Activated CD4-positive, alpha-beta T cell treated with anti-CD3 and anti-CD28 coated beads for 36 hours (primary cell): ENCODE data around the gene SDHAF2. TPM values are rescaled to one million over a fixed set of nuclear protein-coding genes. Genes with fewer than 3 reads are reported as not detected.
A peak's percentile ranks its signal among the peaks of the same experiment; 100 is the strongest.
"Not testable (repeated sequence)": the region's sequence is repeated elsewhere in the genome, so short reads cannot be mapped to it uniquely, and the experiment has no call there.

Experiments used
- ATAC-seq: fragments of 200-7000 bp; cut with Tn5 transposase; one replicate; pipeline ENCODE4 v1.10.0; 2021; ENCODE audit warnings: mild to moderate bottlenecking, moderate library complexity
- CTCF ChIA-PET: fragments of 350-600 bp; sonication (Branson Sonifier 250); formaldehyde crosslinking; loops from one replicate; lab custom pipeline; 2021; ENCODE audit warnings: antibody characterized with exemption; lab: Charles Lee
- POLR2A ChIA-PET: fragments of 350-600 bp; sonication (Branson Sonifier 250); formaldehyde crosslinking; loops from one replicate; lab custom pipeline; 2021; ENCODE audit warnings: antibody characterized with exemption, inconsistent platforms; lab: Charles Lee
- DNase-seq: peaks from one replicate; pipeline ENCODE4 v3.0.0-alpha.2; 2020
- H3K27ac Mint-ChIP-seq: one replicate; pipeline ENCODE4 v1.8.0; 2021; ENCODE audit warnings: mixed read lengths
- H3K27me3 Mint-ChIP-seq: one replicate; pipeline ENCODE4 v1.8.0; 2021; ENCODE audit warnings: mixed read lengths
- H3K36me3 Mint-ChIP-seq: one replicate; pipeline ENCODE4 v1.8.0; 2021; ENCODE audit warnings: low read depth, mixed read lengths
- H3K4me1 Mint-ChIP-seq: one replicate; pipeline ENCODE4 v1.8.0; 2021; ENCODE audit warnings: mixed read lengths
- H3K4me3 Mint-ChIP-seq: one replicate; pipeline ENCODE4 v1.8.0; 2021; ENCODE audit warnings: mild to moderate bottlenecking, moderate library complexity, mixed read lengths
- H3K9me3 Mint-ChIP-seq: one replicate; pipeline ENCODE4 v1.8.0; 2021; ENCODE audit warnings: low read depth, mixed read lengths
- intact Hi-C, 2 experiments: fragments of 100-400 bp; cut with DNase I in 1 of 2; cut with micrococcal nuclease in 1 of 2; formaldehyde crosslinking; loops; one replicate each; pipeline versions ENCODE4 v1.14.2 to v1.15.1; 2022 to 2024; cut with DNase I, micrococcal nuclease
- total RNA-seq, 2 experiments: library from RNA; stranded (reverse); gene quantifications; one replicate each; pipeline ENCODE4 v1.2.3, GENCODE V29; 2021

Gene SDHAF2
- total RNA-seq, 2 experiments from 2014 or later = 23.6 to 33.6 TPM

GRCh38 chr11:61474013-61474643 lies 44.2 kb downstream of the SDHAF2 start:
- ChIA-PET CTCF (interaction anchor here (0.7 to 13.3 kb wide), 4 partner anchors 27 to 43 kb away, joined by 3 to 108 read pairs (median 9); no protein-coding TSS in a partner anchor), POLR2A (no interaction called here)
- peaks cover 9% of the 10 kb centered on the region for H3K4me1 Mint-ChIP-seq
- H3K36me3 Mint-ChIP-seq = peaks cover 11% of the 10 kb centered on the region
- H3K27me3 Mint-ChIP-seq = no peaks in the 10 kb centered on the region
- peak overlapping the region; percentile 1 for H3K27ac Mint-ChIP-seq
- intact Hi-C loops = no loop called here
- ATAC-seq (no peak), DNase-seq (no peak)
- no peak overlapping the region for H3K4me3 Mint-ChIP-seq
- no peaks in the 10 kb centered on the region for H3K9me3 Mint-ChIP-seq

- POLR2A ChIA-PET = no interaction called here
- CTCF ChIA-PET = interaction anchor here (0.6 to 13.3 kb wide), 9 partner anchors 14 to 163 kb away, joined by 3 to 108 read pairs (median 4); no protein-coding TSS in a partner anchor
- Mint-ChIP-seq H3K27ac (no peak overlapping the region), H3K36me3 (peaks cover 11% of the 10 kb centered on the region), H3K4me1 (peaks cover 9% of the 10 kb centered on the region), H3K9me3 (no peaks in the 10 kb centered on the region), H3K4me3 (no peak overlapping the region), H3K27me3 (no peaks in the 10 kb centered on the region)
- ATAC-seq (no peak), DNase-seq (no peak)
- intact Hi-C loops = loop anchor here in 1 of 2 experiments (5.0 kb wide), 1 partner anchor 162 kb away; no protein-coding TSS in a partner anchor
Observed at GRCh38 chr11:61475433-61475832, 45.5 kb downstream of the SDHAF2 start.

GRCh38 chr11:61476371-61476770 lies 46.4 kb downstream of the SDHAF2 start:
- Mint-ChIP-seq H3K4me3 (no peak overlapping the region), H3K36me3 (peaks cover 9% of the 10 kb centered on the region), H3K9me3 (no peaks in the 10 kb centered on the region), H3K4me1 (peaks cover 9% of the 10 kb centered on the region), H3K27ac (no peak overlapping the region), H3K27me3 (no peaks in the 10 kb centered on the region)
- ChIA-PET CTCF (interaction anchor here (0.7 to 13.3 kb wide), 11 partner anchors 13 to 162 kb away, joined by 3 to 108 read pairs (median 3); partner anchors contain the start of gene LRRC10B), POLR2A (no interaction called here)
- DNase-seq (no peak), ATAC-seq (no peak)
- intact Hi-C loops = loop anchor here in 1 of 2 experiments (5.0 kb wide), 1 partner anchor 161 kb away; no protein-coding TSS in a partner anchor

GRCh38 chr11:61477126-61477525 lies 47.2 kb downstream of the SDHAF2 start:
- Mint-ChIP-seq H3K9me3 (no peaks in the 10 kb centered on the region), H3K27ac (no peak overlapping the region), H3K36me3 (peaks cover 9% of the 10 kb centered on the region), H3K27me3 (no peaks in the 10 kb centered on the region), H3K4me3 (no peak overlapping the region), H3K4me1 (peaks cover 9% of the 10 kb centered on the region)
- intact Hi-C loops = loop anchor here (1.0 to 5.0 kb wide), 4 partner anchors 40 to 161 kb away; no protein-coding TSS in a partner anchor
- CTCF ChIA-PET = interaction anchor here (0.6 to 13.3 kb wide), 10 partner anchors 12 to 161 kb away, joined by 3 to 108 read pairs (median 4); no protein-coding TSS in a partner anchor
- no peak for ATAC-seq
- POLR2A ChIA-PET = interaction anchor here (0.6 kb wide), 1 partner anchor 106 kb away, joined by 4 read pairs; no protein-coding TSS in a partner anchor
- DNase-seq = no peak

GRCh38 chr11:61477727-61478148 lies 47.8 kb downstream of the SDHAF2 start:
- no peaks in the 10 kb centered on the region for H3K27me3 Mint-ChIP-seq
- no peaks in the 10 kb centered on the region for H3K9me3 Mint-ChIP-seq
- H3K4me1 Mint-ChIP-seq = peaks cover 9% of the 10 kb centered on the region
- no peak overlapping the region for H3K27ac Mint-ChIP-seq
- POLR2A ChIA-PET = interaction anchor here (0.6 kb wide), 1 partner anchor 105 kb away, joined by 4 read pairs; no protein-coding TSS in a partner anchor
- DNase-seq (peak; percentile 70), ATAC-seq (peak; percentile 56)
- H3K4me3 Mint-ChIP-seq = no peak overlapping the region
- H3K36me3 Mint-ChIP-seq = peaks cover 7% of the 10 kb centered on the region
- CTCF ChIA-PET = interaction anchor here (0.9 to 13.3 kb wide), 12 partner anchors 10 to 255 kb away, joined by 3 to 108 read pairs (median 4); no protein-coding TSS in a partner anchor
- intact Hi-C loops = loop anchor here (1.0 to 5.0 kb wide), 4 partner anchors 40 to 161 kb away; no protein-coding TSS in a partner anchor

- intact Hi-C loops = loop anchor here in 1 of 2 experiments (5.0 kb wide), 1 partner anchor 158 kb away; no protein-coding TSS in a partner anchor
- H3K36me3 Mint-ChIP-seq, H3K4me1 Mint-ChIP-seq, H3K9me3 Mint-ChIP-seq, POLR2A ChIA-PET, H3K4me3 Mint-ChIP-seq, ATAC-seq, H3K27me3 Mint-ChIP-seq, H3K27ac Mint-ChIP-seq, DNase-seq: not testable (repeated sequence)
- CTCF ChIA-PET = interaction anchor here (0.7 to 13.3 kb wide), 6 partner anchors 9 to 159 kb away, joined by 3 to 108 read pairs (median 14); no protein-coding TSS in a partner anchor
Observed at GRCh38 chr11:61479360-61480058, 49.6 kb downstream of the SDHAF2 start.

- H3K27ac Mint-ChIP-seq = no peak overlapping the region
- H3K9me3 Mint-ChIP-seq = no peaks in the 10 kb centered on the region
- ChIA-PET POLR2A (no interaction called here), CTCF (interaction anchor here (0.6 to 13.3 kb wide), 5 partner anchors 9 to 45 kb away, joined by 3 to 108 read pairs (median 3); no protein-coding TSS in a partner anchor)
- H3K4me1 Mint-ChIP-seq = no peaks in the 10 kb centered on the region
- intact Hi-C loops = no loop called here
- H3K36me3 Mint-ChIP-seq = no peaks in the 10 kb centered on the region
- no peaks in the 10 kb centered on the region for H3K27me3 Mint-ChIP-seq
- DNase-seq (no peak), ATAC-seq (no peak)
- no peak overlapping the region for H3K4me3 Mint-ChIP-seq
Observed at GRCh38 chr11:61480261-61480993, 50.5 kb downstream of the SDHAF2 start.

GRCh38 chr11:61480994-61481335 lies 51.0 kb downstream of the SDHAF2 start:
- no peaks in the 10 kb centered on the region for H3K36me3 Mint-ChIP-seq
- no peaks in the 10 kb centered on the region for H3K4me1 Mint-ChIP-seq
- CTCF ChIA-PET = interaction anchor here (0.6 to 13.3 kb wide), 6 partner anchors 9 to 46 kb away, joined by 3 to 108 read pairs (median 4); no protein-coding TSS in a partner anchor
- H3K4me3 Mint-ChIP-seq = no peak overlapping the region
- POLR2A ChIA-PET = interaction anchor here (0.5 kb wide), 1 partner anchor 105 kb away, joined by 5 read pairs; no protein-coding TSS in a partner anchor
- no peaks in the 10 kb centered on the region for H3K9me3 Mint-ChIP-seq
- no peak for DNase-seq
- ATAC-seq = no peak
- H3K27me3 Mint-ChIP-seq = no peaks in the 10 kb centered on the region
- no peak overlapping the region for H3K27ac Mint-ChIP-seq
- intact Hi-C loops = no loop called here

- ChIA-PET POLR2A (no interaction called here), CTCF (interaction anchor here (0.6 to 13.3 kb wide), 8 partner anchors 10 to 1140 kb away, joined by 3 to 108 read pairs (median 3); no protein-coding TSS in a partner anchor)
- H3K4me1 Mint-ChIP-seq = no peaks in the 10 kb centered on the region
- no peaks in the 10 kb centered on the region for H3K9me3 Mint-ChIP-seq
- no peaks in the 10 kb centered on the region for H3K36me3 Mint-ChIP-seq
- H3K4me3 Mint-ChIP-seq = no peak overlapping the region
- ATAC-seq = no peak
- intact Hi-C loops = no loop called here
- DNase-seq = no peak
- H3K27ac Mint-ChIP-seq = no peak overlapping the region
- no peaks in the 10 kb centered on the region for H3K27me3 Mint-ChIP-seq
Observed at GRCh38 chr11:61481806-61482205, 51.9 kb downstream of the SDHAF2 start.

- intact Hi-C loops = no loop called here
- Mint-ChIP-seq H3K4me3 (no peak overlapping the region), H3K27me3 (no peaks in the 10 kb centered on the region), H3K4me1 (no peaks in the 10 kb centered on the region), H3K27ac (no peak overlapping the region), H3K9me3 (no peaks in the 10 kb centered on the region), H3K36me3 (peaks cover 2% of the 10 kb centered on the region)
- CTCF ChIA-PET = interaction anchor here (0.6 to 13.3 kb wide), 11 partner anchors 9 to 1141 kb away, joined by 3 to 108 read pairs (median 3); no protein-coding TSS in a partner anchor
- POLR2A ChIA-PET = no interaction called here
- DNase-seq = peak; percentile 64
- peak; percentile 65 for ATAC-seq
Observed at GRCh38 chr11:61482513-61482912, 52.6 kb downstream of the SDHAF2 start.
